H9 (cell line): Measurements from ENCODE around the gene FGR. TPM values are rescaled to one million over a fixed set of nuclear protein-coding genes. Genes with fewer than 3 reads are reported as not detected.
A peak's percentile ranks its signal among the peaks of the same experiment; 100 is the strongest.

Experiments used
- DNase-seq: peaks from one replicate; pipeline ENCODE4 v3.0.0-alpha.2; 2017
- H2AFZ ChIP-seq: one replicate; pipeline ENCODE4 v1.6.1; 2013; ENCODE audit warnings: mild to moderate bottlenecking, low read length, control low read depth, moderate library complexity
- H2AK5ac ChIP-seq: 2 replicates; pipeline ENCODE4 v1.6.1; 2013; ENCODE audit warnings: low read length, control low read depth, mixed read lengths; ENCODE audit not compliant: insufficient read length
- H2BK120ac ChIP-seq: one replicate; pipeline ENCODE4 v1.6.1; 2013; ENCODE audit warnings: low read depth, mild to moderate bottlenecking, low read length, control low read depth, inconsistent platforms; ENCODE audit not compliant: poor library complexity, severe bottlenecking
- H2BK12ac ChIP-seq: 2 replicates; pipeline ENCODE4 v1.6.1; 2013; ENCODE audit warnings: low read length, control low read depth, mixed read lengths, low read depth; ENCODE audit not compliant: insufficient read length
- H2BK15ac ChIP-seq: 2 replicates; pipeline ENCODE4 v1.6.1; 2013; ENCODE audit warnings: low read depth, low read length, control low read depth
- H2BK20ac ChIP-seq: one replicate; pipeline ENCODE4 v1.6.1; 2013; ENCODE audit warnings: low read depth, mild to moderate bottlenecking, low read length, control low read depth, inconsistent platforms; ENCODE audit not compliant: poor library complexity, severe bottlenecking
- H2BK5ac ChIP-seq: 2 replicates; pipeline ENCODE4 v1.6.1; 2013; ENCODE audit warnings: low read length, control low read depth, mixed read lengths; ENCODE audit not compliant: insufficient read length
- H3K14ac ChIP-seq: 2 replicates; pipeline ENCODE4 v1.6.1; 2013; ENCODE audit warnings: low read length, control low read depth; ENCODE audit not compliant: insufficient read depth
- H3K18ac ChIP-seq: 2 replicates; pipeline ENCODE4 v1.6.1; 2013; ENCODE audit warnings: low read depth, mild to moderate bottlenecking, mixed read lengths, low read length, control low read depth; ENCODE audit not compliant: insufficient read length
- H3K23ac ChIP-seq: 2 replicates; pipeline ENCODE4 v1.6.1; 2013; ENCODE audit warnings: low read length, control low read depth, mixed read lengths, low read depth; ENCODE audit not compliant: insufficient read length
- H3K23me2 ChIP-seq: 2 replicates; pipeline ENCODE4 v1.6.1; 2013; ENCODE audit warnings: low read depth, mild to moderate bottlenecking, mixed read lengths, low read length, control low read depth; ENCODE audit not compliant: insufficient read length, poor library complexity, severe bottlenecking
- H3K27ac ChIP-seq: 2 replicates; pipeline ENCODE4 v1.5.1; 2013; ENCODE audit warnings: low read length, control low read depth, mixed read lengths, low read depth; ENCODE audit not compliant: insufficient read length
- H3K27me3 ChIP-seq: 2 replicates; pipeline ENCODE4 v1.6.1; 2013; ENCODE audit warnings: low read length, control low read depth, inconsistent platforms; ENCODE audit not compliant: insufficient read depth
- H3K4ac ChIP-seq: 2 replicates; pipeline ENCODE4 v1.6.1; 2013; ENCODE audit warnings: low read depth, mild to moderate bottlenecking, control low read depth, inconsistent platforms, low read length, moderate library complexity
- H3K4me1 ChIP-seq: 2 replicates; pipeline ENCODE4 v1.6.1; 2013; ENCODE audit warnings: low read length, control low read depth, inconsistent platforms; ENCODE audit not compliant: insufficient read depth
- H3K4me2 ChIP-seq: 2 replicates; pipeline ENCODE4 v1.6.1; 2013; ENCODE audit warnings: low read length, control low read depth, mixed read lengths; ENCODE audit not compliant: insufficient read length, insufficient read depth
- H3K56ac ChIP-seq: 2 replicates; pipeline ENCODE4 v1.6.1; 2013; ENCODE audit warnings: low read depth, mild to moderate bottlenecking, mixed read lengths, low read length, control low read depth; ENCODE audit not compliant: insufficient read length
- H3K79me1 ChIP-seq: 2 replicates; pipeline ENCODE4 v1.6.1; 2013; ENCODE audit warnings: low read depth, mild to moderate bottlenecking, moderate library complexity, low read length, control low read depth, inconsistent platforms; ENCODE audit not compliant: insufficient read depth, poor library complexity, severe bottlenecking
- H3K79me2 ChIP-seq: 2 replicates; pipeline ENCODE4 v1.6.1; 2013; ENCODE audit warnings: low read length, control low read depth, inconsistent platforms; ENCODE audit not compliant: insufficient read depth
- H3K9ac ChIP-seq: 2 replicates; pipeline ENCODE4 v1.6.1; 2013; ENCODE audit warnings: low read length, control low read depth, mixed read lengths; ENCODE audit not compliant: insufficient read length; ENCODE audit errors: extremely low read depth
- H3K9me3 ChIP-seq: one replicate; pipeline ENCODE4 v1.6.1; 2013; ENCODE audit warnings: low read depth, low read length, inconsistent platforms; ENCODE audit not compliant: control insufficient read depth
- H3T11ph ChIP-seq: one replicate; pipeline ENCODE4 v1.6.1; 2013; ENCODE audit warnings: mild to moderate bottlenecking, low read length, control low read depth, inconsistent platforms
- H4K20me1 ChIP-seq: one replicate; pipeline ENCODE4 v1.6.1; 2013; ENCODE audit not compliant: control insufficient read depth, insufficient read length, insufficient read depth
- H4K5ac ChIP-seq: 2 replicates; pipeline ENCODE4 v1.6.1; 2013; ENCODE audit warnings: low read depth, mild to moderate bottlenecking, mixed read lengths, low read length, control low read depth; ENCODE audit not compliant: insufficient read length
- H4K8ac ChIP-seq: replicated peaks from 2 replicates; pipeline ENCODE4 v1.6.1; 2013; ENCODE audit warnings: low read length, control low read depth, mixed read lengths, low read depth; ENCODE audit not compliant: insufficient read length
- H4K91ac ChIP-seq: 2 replicates; pipeline ENCODE4 v1.6.1; 2013; ENCODE audit warnings: low read depth, mild to moderate bottlenecking, moderate library complexity, mixed read lengths, low read length, control low read depth; ENCODE audit not compliant: insufficient read length
- H3K27ac Mint-ChIP-seq, 3 experiments: 2 replicates in 2 of 3; 3 replicates in 1 of 3; pipeline ENCODE4 v1.8.0; 2020 to 2021; ENCODE audit warnings: mixed read lengths in 3 of 3, mild to moderate bottlenecking in 1 of 3, moderate library complexity in 1 of 3
- H3K27me3 Mint-ChIP-seq: 2 replicates; pipeline ENCODE4 v1.8.0; 2021; ENCODE audit warnings: low read depth, mild to moderate bottlenecking, moderate library complexity, mixed read lengths
- H3K36me3 Mint-ChIP-seq, 3 experiments: 2 replicates in 2 of 3; 3 replicates in 1 of 3; pipeline ENCODE4 v1.8.0; 2020 to 2021; ENCODE audit warnings: low read depth in 3 of 3, mixed read lengths in 3 of 3; ENCODE audit not compliant: insufficient read depth in 1 of 3
- H3K4me1 Mint-ChIP-seq, 2 experiments: 2 replicates each; pipeline ENCODE4 v1.8.0; 2020; ENCODE audit warnings: mixed read lengths in 2 of 2
- H3K4me3 Mint-ChIP-seq, 2 experiments: 2 replicates in 1 of 2; 3 replicates in 1 of 2; pipeline ENCODE4 v1.8.0; 2020 to 2021; ENCODE audit warnings: mild to moderate bottlenecking in 2 of 2, mixed read lengths in 2 of 2, moderate library complexity in 1 of 2
- H3K9me3 Mint-ChIP-seq, 2 experiments: 2 replicates in 1 of 2; 3 replicates in 1 of 2; pipeline ENCODE4 v1.8.0; 2020; ENCODE audit warnings: mild to moderate bottlenecking in 2 of 2, mixed read lengths in 2 of 2, moderate library complexity in 1 of 2
- CTCF ChIP-seq: fragments of 200-600 bp; sonication (generic); conservative IDR thresholded peaks from 3 replicates; pipeline ENCODE4 v1.8.0; 2021; ENCODE audit warnings: antibody characterized with exemption, mild to moderate bottlenecking
- WGBS: extraction: QIAGEN DNeasy Blood & Tissue Kit; methylation state at CpG from one replicate; pipeline ENCODE4 v1.1.7; 2013; ENCODE audit warnings: missing lambda C conversion rate, low lambda C conversion rate, mixed read lengths; ENCODE audit not compliant: insufficient read length; ENCODE audit errors: extremely low coverage; 5-methylcytosine and 5-hydroxymethylcytosine counted together
- total RNA-seq: library from RNA; stranded (reverse); gene quantifications from 2 replicates; pipeline ENCODE4 v1.2.1, GENCODE V29; 2021

The FGR gene
- total RNA-seq, 1 experiment from 2014 or later = not detected

DNA sequence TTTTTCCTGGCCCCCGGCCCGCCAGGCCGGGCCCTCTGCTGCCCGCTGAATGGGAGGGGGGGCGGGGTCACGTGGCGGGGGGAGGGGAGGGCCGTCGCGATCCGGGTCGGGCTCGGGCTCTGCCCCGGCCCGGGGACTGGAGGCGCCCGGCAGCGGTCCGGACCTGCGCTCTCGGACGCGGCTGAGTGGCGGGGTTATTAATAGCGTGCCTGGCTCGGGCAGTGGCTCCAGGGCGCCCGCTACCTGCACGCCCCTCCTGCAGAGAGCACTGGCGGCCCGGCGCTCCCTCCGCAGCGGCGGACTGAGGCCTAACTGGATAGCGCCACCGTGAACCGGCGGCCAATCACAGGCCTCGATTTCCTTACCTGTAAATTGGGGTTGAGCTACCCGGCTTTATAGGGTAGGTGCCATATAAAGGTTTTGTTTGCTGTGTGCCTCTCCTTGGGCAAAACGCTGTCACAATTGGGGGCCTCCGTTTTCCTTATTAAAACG, 59.1 kb downstream of the FGR start:
- peaks cover 21% of the 10 kb centered on the region for H3K4me1 ChIP-seq
- H2BK5ac ChIP-seq = no peak overlapping the region
- no peaks in the 10 kb centered on the region for H4K20me1 ChIP-seq
- no peaks in the 10 kb centered on the region for H3K79me2 ChIP-seq
- no peaks in the 10 kb centered on the region for H3K27me3 ChIP-seq
- H4K91ac ChIP-seq = no peak overlapping the region
- H3K9me3 ChIP-seq = no peaks in the 10 kb centered on the region
- H3K27me3 Mint-ChIP-seq = no peaks in the 10 kb centered on the region; the same call in none of the 2 replicates
- H3K79me1 ChIP-seq = no peaks in the 10 kb centered on the region
- peak overlapping the region; percentile 40 for H3K4me2 ChIP-seq
- H3K18ac ChIP-seq = no peak overlapping the region
- peaks cover 45 to 49% of the 10 kb centered on the region in 2 experiments for H3K4me1 Mint-ChIP-seq
- H4K5ac ChIP-seq = no peak overlapping the region
- no peak overlapping the region for H2BK20ac ChIP-seq
- H2BK12ac ChIP-seq = no peak overlapping the region
- no peak overlapping the region for H3K56ac ChIP-seq
- H3K23ac ChIP-seq = no peak overlapping the region
- peaks cover 3% of the 10 kb centered on the region for H3K23me2 ChIP-seq
- no peak overlapping the region for H2AK5ac ChIP-seq
- no peak overlapping the region for H3K27ac ChIP-seq
- no peaks in the 10 kb centered on the region for H3K9me3 Mint-ChIP-seq
- no peak overlapping the region for H2BK120ac ChIP-seq
- no peak overlapping the region for H2BK15ac ChIP-seq
- H3K14ac ChIP-seq = no peak overlapping the region
- H3K4ac ChIP-seq = no peak overlapping the region
- no peak; the same call in 2 of the 3 replicates for TF ChIP-seq CTCF
- no peak overlapping the region for H3K27ac Mint-ChIP-seq
- no peak overlapping the region for H2AFZ ChIP-seq
- no peaks in the 10 kb centered on the region for H3K36me3 Mint-ChIP-seq
- H3K9ac ChIP-seq = no peak overlapping the region
- no peak overlapping the region for H3T11ph ChIP-seq
- WGBS = no CpG with 5 or more reads among the region's 44 CpGs
- no peak overlapping the region for H4K8ac ChIP-seq
- peak overlapping the region; percentile 47 to 53; a peak in 3 of 5 replicates for H3K4me3 Mint-ChIP-seq
- peak; percentile 85 for DNase-seq
